Stomach (tissue), 4 donors: ENCODE data around the gene MBD6.

Source experiments
- POLR2A ChIP-seq, 4 donors: fragments of 450-650 bp; IDR thresholded peaks; one replicate each; pipeline ENCODE4 v1.6.1; 2016; ENCODE audit warnings: antibody characterized with exemption in 4 of 4, control low read depth in 2 of 4, mild to moderate bottlenecking in 1 of 4, moderate library complexity in 1 of 4
- TF ChIP-seq, protein P1 (sequence below), 7 experiments: fragments of 450-650 bp in 4 of 7; fragments of 200-600 bp in 3 of 7; sonication (generic) in 3 of 7; IDR thresholded peaks; one replicate each; pipeline ENCODE4 v1.5.1; 2016 to 2019; ENCODE audit warnings: antibody characterized with exemption in 7 of 7, control low read depth in 2 of 7, mild to moderate bottlenecking in 1 of 7

GRCh38 chr12:57515408-57515933 is 7.2 kb upstream of the MBD6 start:
- TF ChIP-seq, protein P1, sequence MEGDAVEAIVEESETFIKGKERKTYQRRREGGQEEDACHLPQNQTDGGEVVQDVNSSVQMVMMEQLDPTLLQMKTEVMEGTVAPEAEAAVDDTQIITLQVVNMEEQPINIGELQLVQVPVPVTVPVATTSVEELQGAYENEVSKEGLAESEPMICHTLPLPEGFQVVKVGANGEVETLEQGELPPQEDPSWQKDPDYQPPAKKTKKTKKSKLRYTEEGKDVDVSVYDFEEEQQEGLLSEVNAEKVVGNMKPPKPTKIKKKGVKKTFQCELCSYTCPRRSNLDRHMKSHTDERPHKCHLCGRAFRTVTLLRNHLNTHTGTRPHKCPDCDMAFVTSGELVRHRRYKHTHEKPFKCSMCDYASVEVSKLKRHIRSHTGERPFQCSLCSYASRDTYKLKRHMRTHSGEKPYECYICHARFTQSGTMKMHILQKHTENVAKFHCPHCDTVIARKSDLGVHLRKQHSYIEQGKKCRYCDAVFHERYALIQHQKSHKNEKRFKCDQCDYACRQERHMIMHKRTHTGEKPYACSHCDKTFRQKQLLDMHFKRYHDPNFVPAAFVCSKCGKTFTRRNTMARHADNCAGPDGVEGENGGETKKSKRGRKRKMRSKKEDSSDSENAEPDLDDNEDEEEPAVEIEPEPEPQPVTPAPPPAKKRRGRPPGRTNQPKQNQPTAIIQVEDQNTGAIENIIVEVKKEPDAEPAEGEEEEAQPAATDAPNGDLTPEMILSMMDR (IDR thresholded peaks at IDR 0.05), result no peak
- no peak for TF ChIP-seq POLR2A (IDR thresholded peaks at IDR 0.05)
